MCF 10A (cell line): ENCODE results near the gene PLXND1. TPM values are rescaled to one million over a fixed set of nuclear protein-coding genes. Genes with fewer than 3 reads are reported as not detected.

Experiments used
- BruUV-seq: library from RNA; stranded (reverse); fragments of 400-500 nt; replicated peaks from 2 replicates; lab custom pipeline; 2021; lab: Mats Ljungman, UMichigan
- CTCF ChIA-PET: fragments of 300-600 bp; sonication (Branson Sonifier 250); formaldehyde crosslinking; extraction: SDS; loops from one replicate; lab custom pipeline; 2021; ENCODE audit warnings: antibody characterized with exemption, inconsistent platforms; lab: Yijun Ruan, JAX
- POLR2A ChIA-PET: fragments of 300-600, 350-650 bp; sonication (Branson Sonifier 250); formaldehyde crosslinking; extraction: SDS; loops from one replicate; lab custom pipeline; 2020; ENCODE audit warnings: antibody characterized with exemption, inconsistent platforms; lab: Yijun Ruan, JAX
- DNase-seq: peaks from one replicate; pipeline ENCODE4 v3.0.0-alpha.2; 2018; ENCODE audit not compliant: unreplicated experiment
- H3K27ac Mint-ChIP-seq: one replicate; pipeline ENCODE4 v1.8.0; 2022; ENCODE audit warnings: mild to moderate bottlenecking, low read depth, mixed read lengths; ENCODE audit not compliant: unreplicated experiment
- H3K27me3 Mint-ChIP-seq: one replicate; pipeline ENCODE4 v1.8.0; 2022; ENCODE audit warnings: mixed read lengths; ENCODE audit not compliant: insufficient read depth, unreplicated experiment
- H3K36me3 Mint-ChIP-seq: one replicate; pipeline ENCODE4 v1.8.0; 2022; ENCODE audit warnings: mild to moderate bottlenecking, moderate library complexity, mixed read lengths; ENCODE audit not compliant: insufficient read depth, unreplicated experiment
- H3K4me1 Mint-ChIP-seq: one replicate; pipeline ENCODE4 v1.8.0; 2022; ENCODE audit warnings: mixed read lengths; ENCODE audit not compliant: insufficient read depth, unreplicated experiment
- H3K4me3 Mint-ChIP-seq: one replicate; pipeline ENCODE4 v1.8.0; 2022; ENCODE audit warnings: mild to moderate bottlenecking, moderate library complexity, mixed read lengths; ENCODE audit not compliant: unreplicated experiment
- H3K9me3 Mint-ChIP-seq: one replicate; pipeline ENCODE4 v1.8.0; 2022; ENCODE audit warnings: mixed read lengths; ENCODE audit not compliant: unreplicated experiment
- intact Hi-C: fragments of 100-400 bp; cut with micrococcal nuclease; formaldehyde crosslinking; loops from 2 replicates; pipeline ENCODE4 v1.14.1; 2022
- total RNA-seq: library from RNA; stranded (reverse); gene quantifications from 2 replicates; pipeline ENCODE4 v1.2.3, GENCODE V29; 2022
- TF ChIP-seq, protein P1 (sequence below): fragments of 200-600 bp; IDR thresholded peaks from one replicate; pipeline ENCODE4 v1.8.0; 2022; ENCODE audit warnings: antibody characterized with exemption, mild to moderate bottlenecking; ENCODE audit not compliant: unreplicated experiment

Gene PLXND1
- total RNA-seq, 1 experiment from 2014 or later: 5.6 TPM

DNA sequence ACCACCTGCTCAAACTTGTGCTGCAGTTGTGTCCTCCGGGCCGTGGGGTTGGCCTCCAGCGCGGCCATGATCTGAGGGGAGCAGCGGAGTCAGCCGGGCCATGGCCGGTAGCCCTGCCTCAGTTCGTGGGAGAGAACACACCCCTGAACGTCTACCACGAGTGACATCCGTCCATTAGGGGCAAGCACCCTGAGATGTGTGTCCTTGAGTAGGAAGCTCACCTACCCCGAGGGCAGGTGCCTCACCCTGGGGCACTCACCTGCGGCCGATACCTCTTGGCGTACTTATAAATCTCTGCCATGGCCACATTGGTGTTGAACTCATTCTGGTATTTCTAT, 50.1 kb downstream of the PLXND1 start:
- no peak overlapping the region for H3K27ac Mint-ChIP-seq
- CTCF ChIA-PET: no interaction called here

DNA sequence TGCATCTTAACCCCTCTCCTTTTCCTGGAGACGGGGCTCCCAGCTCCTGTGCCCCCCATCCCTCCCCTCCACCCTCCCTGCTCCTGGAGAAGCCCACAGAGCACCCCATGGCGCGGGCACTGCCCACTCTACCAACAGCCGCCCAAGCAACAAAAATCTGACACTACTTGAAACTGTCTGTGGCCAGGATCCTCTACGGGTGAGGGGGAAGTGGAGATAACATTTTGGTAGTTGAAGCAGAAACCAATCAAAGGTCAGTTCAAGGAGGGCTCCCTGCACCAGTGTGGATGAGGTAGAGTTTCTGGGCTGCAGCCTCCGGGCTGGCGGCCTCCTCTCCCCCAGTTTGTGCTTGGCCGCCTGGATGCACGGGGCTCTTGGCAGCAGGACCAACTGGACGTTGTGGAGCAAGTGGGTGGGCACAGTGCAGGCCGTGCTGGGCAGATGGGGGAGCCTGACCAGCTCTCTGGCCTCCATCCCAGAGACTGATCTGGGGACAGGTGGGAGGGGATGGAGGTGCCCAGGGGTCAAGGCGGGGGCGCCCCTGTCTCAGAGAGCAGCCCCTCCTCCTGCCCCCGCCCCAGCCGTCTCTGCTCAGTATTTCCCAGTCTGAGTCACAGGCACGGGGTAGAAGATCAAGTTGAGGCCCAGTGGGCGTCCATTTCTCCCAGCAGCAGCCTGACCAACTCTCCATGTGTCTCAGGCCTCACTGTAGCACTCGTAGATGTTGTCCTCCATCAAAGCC, 50.7 kb downstream of the PLXND1 start:
- no peak overlapping the region for H3K4me3 Mint-ChIP-seq
- H3K27me3 Mint-ChIP-seq: no peaks in the 10 kb centered on the region
- CTCF ChIA-PET: interaction anchor here (1.3 kb wide), 1 partner anchor 64 kb away, joined by 10 read pairs; no protein-coding TSS in a partner anchor
- peaks cover 6% of the 10 kb centered on the region for H3K36me3 Mint-ChIP-seq
- TF ChIP-seq, protein P1, sequence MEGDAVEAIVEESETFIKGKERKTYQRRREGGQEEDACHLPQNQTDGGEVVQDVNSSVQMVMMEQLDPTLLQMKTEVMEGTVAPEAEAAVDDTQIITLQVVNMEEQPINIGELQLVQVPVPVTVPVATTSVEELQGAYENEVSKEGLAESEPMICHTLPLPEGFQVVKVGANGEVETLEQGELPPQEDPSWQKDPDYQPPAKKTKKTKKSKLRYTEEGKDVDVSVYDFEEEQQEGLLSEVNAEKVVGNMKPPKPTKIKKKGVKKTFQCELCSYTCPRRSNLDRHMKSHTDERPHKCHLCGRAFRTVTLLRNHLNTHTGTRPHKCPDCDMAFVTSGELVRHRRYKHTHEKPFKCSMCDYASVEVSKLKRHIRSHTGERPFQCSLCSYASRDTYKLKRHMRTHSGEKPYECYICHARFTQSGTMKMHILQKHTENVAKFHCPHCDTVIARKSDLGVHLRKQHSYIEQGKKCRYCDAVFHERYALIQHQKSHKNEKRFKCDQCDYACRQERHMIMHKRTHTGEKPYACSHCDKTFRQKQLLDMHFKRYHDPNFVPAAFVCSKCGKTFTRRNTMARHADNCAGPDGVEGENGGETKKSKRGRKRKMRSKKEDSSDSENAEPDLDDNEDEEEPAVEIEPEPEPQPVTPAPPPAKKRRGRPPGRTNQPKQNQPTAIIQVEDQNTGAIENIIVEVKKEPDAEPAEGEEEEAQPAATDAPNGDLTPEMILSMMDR: no peak
- POLR2A ChIA-PET: no interaction called here
- no TSS peak for BruUV-seq
- peaks cover 4% of the 10 kb centered on the region for H3K4me1 Mint-ChIP-seq
- DNase-seq: no peak
- intact Hi-C loops: no loop called here
- H3K9me3 Mint-ChIP-seq: no peaks in the 10 kb centered on the region
- H3K27ac Mint-ChIP-seq: no peak overlapping the region

More for the DNA sequence above, 50.1 kb downstream of the PLXND1 start:
- TF ChIP-seq, protein P1: no peak
- no peak overlapping the region for H3K4me3 Mint-ChIP-seq
- DNase-seq: no peak
- POLR2A ChIA-PET: no interaction called here
- no TSS peak for BruUV-seq
- intact Hi-C loops: no loop called here
- peaks cover 7% of the 10 kb centered on the region for H3K4me1 Mint-ChIP-seq
- H3K27me3 Mint-ChIP-seq: no peaks in the 10 kb centered on the region
- peaks cover 6% of the 10 kb centered on the region for H3K36me3 Mint-ChIP-seq
- no peaks in the 10 kb centered on the region for H3K9me3 Mint-ChIP-seq

DNA sequence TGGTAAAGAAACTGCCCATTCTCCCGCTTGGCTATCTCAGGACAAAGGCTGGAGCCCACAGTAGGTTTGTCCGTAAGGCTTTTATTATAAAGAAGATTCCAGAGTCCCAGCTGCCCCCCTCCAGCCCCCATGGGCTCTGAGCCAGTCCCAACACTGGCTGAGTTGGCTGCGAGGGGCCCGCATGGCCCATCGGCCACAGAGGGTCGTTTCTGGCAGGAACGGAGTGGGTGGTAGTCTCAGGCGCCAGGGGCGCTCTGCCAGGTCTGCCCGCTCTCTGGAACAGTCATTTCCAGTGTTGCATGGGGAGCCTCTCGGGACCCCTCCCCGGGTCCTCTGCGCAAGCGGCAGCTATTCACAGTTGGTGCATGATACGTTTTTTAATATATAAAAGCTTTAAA, 51.3 kb downstream of the PLXND1 start:
- no TSS peak for BruUV-seq
- no peak overlapping the region for H3K27ac Mint-ChIP-seq

More for the DNA sequence above, 51.3 kb downstream of the PLXND1 start:
- intact Hi-C loops: no loop called here
- Mint-ChIP-seq H3K36me3 (peaks cover 6% of the 10 kb centered on the region), H3K4me1 (no peaks in the 10 kb centered on the region), H3K4me3 (no peak overlapping the region), H3K9me3 (no peaks in the 10 kb centered on the region), H3K27me3 (no peaks in the 10 kb centered on the region)
- CTCF ChIA-PET: interaction anchor here (0.5 to 1.3 kb wide), 3 partner anchors 63 to 377 kb away, joined by 3 to 10 read pairs (median 4); no protein-coding TSS in a partner anchor
- no peak for DNase-seq
- POLR2A ChIA-PET: no interaction called here
- TF ChIP-seq, protein P1: no peak
